ENCODE measurements around the gene TNN. TPM values are rescaled to one million over a fixed set of nuclear protein-coding genes. Genes with fewer than 3 reads are reported as not detected.

Gene TNN
- total RNA-seq, 2 donors from 2014 or later = under 0.01 TPM; not detected in 1

DNA sequence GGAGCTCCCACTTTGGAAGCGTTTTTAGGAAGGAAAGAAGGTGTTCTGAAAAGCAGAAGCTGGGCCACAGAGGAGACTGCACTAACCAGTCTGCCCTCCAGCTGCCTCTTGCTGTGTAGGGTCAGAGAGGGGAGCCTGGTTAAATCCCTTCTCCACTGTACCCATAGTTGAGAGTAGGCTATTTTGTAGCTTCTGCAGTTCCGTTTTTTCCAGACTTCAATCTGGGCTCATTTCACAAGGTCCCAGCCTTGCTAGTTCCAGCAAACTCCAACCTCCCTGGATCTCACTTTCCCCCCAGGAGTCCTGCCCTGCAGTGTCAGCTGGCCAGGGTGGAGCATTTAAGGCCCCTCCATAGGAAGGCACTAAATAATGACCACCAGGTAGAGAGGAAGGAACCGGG, 11.0 kb downstream of the TNN start:
- Histone ChIP-seq H3K9me3 (no peaks in the 10 kb centered on the region), H3K4me3 (no peak overlapping the region), H3K27me3 (peaks cover 0 to 2% of the 10 kb centered on the region in 2 donors), H3K27ac (no peak overlapping the region), H3K36me3 (replicated peaks in 1 of 2; ENCODE audit: insufficient read depth in 1 of 2, low read depth in 2 of 2) (no peaks in the 10 kb centered on the region), H3K4me1 (no peaks in the 10 kb centered on the region)
- WGBS, 2 donors = 38 to 59% methylated on average over 3 of the region's 3 CpGs
- DNase-seq = no peak
- intact Hi-C loops (cut with DNase I) = no loop called here
- TF ChIP-seq, protein P1, sequence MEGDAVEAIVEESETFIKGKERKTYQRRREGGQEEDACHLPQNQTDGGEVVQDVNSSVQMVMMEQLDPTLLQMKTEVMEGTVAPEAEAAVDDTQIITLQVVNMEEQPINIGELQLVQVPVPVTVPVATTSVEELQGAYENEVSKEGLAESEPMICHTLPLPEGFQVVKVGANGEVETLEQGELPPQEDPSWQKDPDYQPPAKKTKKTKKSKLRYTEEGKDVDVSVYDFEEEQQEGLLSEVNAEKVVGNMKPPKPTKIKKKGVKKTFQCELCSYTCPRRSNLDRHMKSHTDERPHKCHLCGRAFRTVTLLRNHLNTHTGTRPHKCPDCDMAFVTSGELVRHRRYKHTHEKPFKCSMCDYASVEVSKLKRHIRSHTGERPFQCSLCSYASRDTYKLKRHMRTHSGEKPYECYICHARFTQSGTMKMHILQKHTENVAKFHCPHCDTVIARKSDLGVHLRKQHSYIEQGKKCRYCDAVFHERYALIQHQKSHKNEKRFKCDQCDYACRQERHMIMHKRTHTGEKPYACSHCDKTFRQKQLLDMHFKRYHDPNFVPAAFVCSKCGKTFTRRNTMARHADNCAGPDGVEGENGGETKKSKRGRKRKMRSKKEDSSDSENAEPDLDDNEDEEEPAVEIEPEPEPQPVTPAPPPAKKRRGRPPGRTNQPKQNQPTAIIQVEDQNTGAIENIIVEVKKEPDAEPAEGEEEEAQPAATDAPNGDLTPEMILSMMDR (IDR thresholded peaks at IDR 0.05) = no peak
- TF ChIP-seq POLR2A (IDR thresholded peaks at IDR 0.05) = no peak
- ATAC-seq = no peak

DNA sequence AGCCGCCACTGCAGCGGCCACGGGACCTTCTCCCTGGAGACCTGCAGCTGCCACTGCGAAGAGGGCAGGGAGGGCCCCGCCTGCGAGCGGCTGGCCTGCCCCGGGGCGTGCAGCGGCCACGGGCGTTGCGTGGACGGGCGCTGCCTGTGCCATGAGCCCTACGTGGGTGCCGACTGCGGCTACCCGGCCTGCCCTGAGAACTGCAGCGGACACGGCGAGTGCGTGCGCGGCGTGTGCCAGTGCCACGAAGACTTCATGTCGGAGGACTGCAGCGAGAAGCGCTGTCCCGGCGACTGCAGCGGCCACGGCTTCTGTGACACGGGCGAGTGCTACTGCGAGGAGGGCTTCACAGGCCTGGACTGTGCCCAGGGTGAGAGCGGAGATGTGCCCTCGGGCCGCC, 11.7 kb downstream of the TNN start:
- Histone ChIP-seq H3K4me3 (no peak overlapping the region), H3K27ac (no peak overlapping the region), H3K27me3 (no peaks in the 10 kb centered on the region), H3K9me3 (no peaks in the 10 kb centered on the region), H3K4me1 (no peaks in the 10 kb centered on the region), H3K36me3 (replicated peaks in 1 of 2; ENCODE audit: insufficient read depth in 1 of 2, low read depth in 2 of 2) (no peaks in the 10 kb centered on the region)
- no peak for DNase-seq
- intact Hi-C loops (cut with DNase I) = no loop called here
- no peak for TF ChIP-seq POLR2A (IDR thresholded peaks at IDR 0.05)
- TF ChIP-seq, protein P1 (IDR thresholded peaks at IDR 0.05) = no peak
- 90% methylated on average over 31 to 40 of the region's 40 CpGs for WGBS, 2 donors
- ATAC-seq = no peak

DNA sequence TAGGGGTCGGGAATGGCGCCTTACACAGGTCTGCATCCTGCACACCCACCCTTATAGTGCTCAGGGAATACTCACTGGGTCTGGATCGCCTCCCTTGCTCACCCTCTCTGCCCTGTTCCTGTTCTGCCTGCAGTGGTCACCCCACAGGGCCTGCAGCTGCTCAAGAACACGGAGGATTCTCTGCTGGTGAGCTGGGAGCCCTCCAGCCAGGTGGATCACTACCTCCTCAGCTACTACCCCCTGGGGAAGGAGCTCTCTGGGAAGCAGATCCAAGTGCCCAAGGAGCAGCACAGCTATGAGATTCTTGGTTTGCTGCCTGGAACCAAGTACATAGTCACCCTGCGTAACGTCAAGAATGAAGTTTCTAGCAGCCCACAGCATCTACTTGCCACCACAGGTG, 12.4 kb downstream of the TNN start:
- TF ChIP-seq POLR2A (IDR thresholded peaks at IDR 0.05) = no peak
- Histone ChIP-seq H3K4me3 (no peak overlapping the region), H3K4me1 (no peaks in the 10 kb centered on the region), H3K27ac (no peak overlapping the region), H3K27me3 (no peaks in the 10 kb centered on the region), H3K36me3 (replicated peaks in 1 of 2; ENCODE audit: insufficient read depth in 1 of 2, low read depth in 2 of 2) (no peaks in the 10 kb centered on the region), H3K9me3 (no peaks in the 10 kb centered on the region)
- intact Hi-C loops (cut with DNase I) = no loop called here
- no peak for ATAC-seq
- WGBS, 2 donors = 71 to 73% methylated on average over 6 of the region's 6 CpGs
- no peak for DNase-seq

DNA sequence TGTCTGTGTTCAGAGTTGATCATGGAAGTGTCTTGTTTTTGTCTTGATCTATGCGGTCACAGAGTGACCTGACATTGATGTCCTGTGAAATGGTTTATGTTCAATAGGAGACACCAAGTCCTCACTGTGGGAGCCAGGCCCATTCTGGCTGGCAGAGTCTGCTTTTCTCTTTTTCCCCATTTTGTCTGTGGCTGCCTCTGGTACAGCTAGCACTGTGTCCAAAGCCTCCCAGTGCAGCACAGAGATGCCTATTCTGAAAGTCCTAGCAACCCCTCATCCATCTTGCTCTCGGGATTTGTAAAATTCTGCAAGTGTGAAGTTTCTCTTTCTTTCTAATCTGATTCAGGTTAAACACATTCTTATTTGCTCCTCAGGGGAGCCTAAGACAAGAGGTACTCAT, 14.3 kb downstream of the TNN start:
- intact Hi-C loops (cut with DNase I) = no loop called here
- Histone ChIP-seq H3K27ac (no peak overlapping the region), H3K9me3 (no peaks in the 10 kb centered on the region), H3K4me3 (no peak overlapping the region), H3K36me3 (replicated peaks in 1 of 2; ENCODE audit: insufficient read depth in 1 of 2, low read depth in 2 of 2) (no peaks in the 10 kb centered on the region), H3K4me1 (no peaks in the 10 kb centered on the region), H3K27me3 (no peaks in the 10 kb centered on the region)
- no peak for DNase-seq
- ATAC-seq = no peak
- WGBS, 2 donors = 97 to 98% methylated on average over 2 of the region's 2 CpGs
- TF ChIP-seq POLR2A (IDR thresholded peaks at IDR 0.05) = no peak
- TF ChIP-seq, protein P1 (IDR thresholded peaks at IDR 0.05) = no peak

DNA sequence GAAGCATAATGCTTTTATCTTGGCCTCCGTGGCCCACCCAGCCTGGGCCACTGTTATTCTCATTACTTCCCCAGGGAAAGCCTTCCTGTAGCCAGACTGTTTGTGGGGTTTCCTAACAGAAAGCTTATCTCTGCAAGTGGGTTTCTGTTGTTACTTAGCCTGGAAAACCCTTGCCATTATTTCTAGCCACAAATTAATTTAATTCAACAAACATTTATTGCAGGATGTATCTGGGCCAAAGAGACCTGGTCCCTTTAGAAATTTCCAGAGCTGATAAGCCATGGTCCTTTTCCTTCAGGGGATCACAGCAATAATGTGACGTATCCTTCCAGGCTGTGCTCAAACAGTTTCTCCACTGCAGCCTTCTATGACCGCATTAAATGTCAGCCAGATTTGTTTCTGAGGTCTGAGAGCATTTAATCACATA, 20.9 kb downstream of the TNN start:
- H3K27ac ChIP-seq = no peak overlapping the region
- no peak for ATAC-seq
- WGBS, 2 donors = 66 to 72% methylated on average over 3 of the region's 3 CpGs
- H3K27me3 ChIP-seq = no peaks in the 10 kb centered on the region
- no peak for DNase-seq
- TF ChIP-seq, protein P1 (IDR thresholded peaks at IDR 0.05) = no peak
- TF ChIP-seq POLR2A (IDR thresholded peaks at IDR 0.05) = no peak
- intact Hi-C loops (cut with DNase I) = no loop called here
- no peaks in the 10 kb centered on the region for H3K36me3 ChIP-seq (replicated peaks in 1 of 2; ENCODE audit: insufficient read depth in 1 of 2, low read depth in 2 of 2)
- H3K4me3 ChIP-seq = no peak overlapping the region
- no peaks in the 10 kb centered on the region for H3K9me3 ChIP-seq
- no peaks in the 10 kb centered on the region for H3K4me1 ChIP-seq
